ENCODE results near the gene NHS.

- TF ChIP-seq, protein P1, sequence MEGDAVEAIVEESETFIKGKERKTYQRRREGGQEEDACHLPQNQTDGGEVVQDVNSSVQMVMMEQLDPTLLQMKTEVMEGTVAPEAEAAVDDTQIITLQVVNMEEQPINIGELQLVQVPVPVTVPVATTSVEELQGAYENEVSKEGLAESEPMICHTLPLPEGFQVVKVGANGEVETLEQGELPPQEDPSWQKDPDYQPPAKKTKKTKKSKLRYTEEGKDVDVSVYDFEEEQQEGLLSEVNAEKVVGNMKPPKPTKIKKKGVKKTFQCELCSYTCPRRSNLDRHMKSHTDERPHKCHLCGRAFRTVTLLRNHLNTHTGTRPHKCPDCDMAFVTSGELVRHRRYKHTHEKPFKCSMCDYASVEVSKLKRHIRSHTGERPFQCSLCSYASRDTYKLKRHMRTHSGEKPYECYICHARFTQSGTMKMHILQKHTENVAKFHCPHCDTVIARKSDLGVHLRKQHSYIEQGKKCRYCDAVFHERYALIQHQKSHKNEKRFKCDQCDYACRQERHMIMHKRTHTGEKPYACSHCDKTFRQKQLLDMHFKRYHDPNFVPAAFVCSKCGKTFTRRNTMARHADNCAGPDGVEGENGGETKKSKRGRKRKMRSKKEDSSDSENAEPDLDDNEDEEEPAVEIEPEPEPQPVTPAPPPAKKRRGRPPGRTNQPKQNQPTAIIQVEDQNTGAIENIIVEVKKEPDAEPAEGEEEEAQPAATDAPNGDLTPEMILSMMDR (IDR thresholded peaks at IDR 0.05; ENCODE audit: insufficient read depth, low read length): no peak
- TF ChIP-seq POLR2AphosphoS5 (IDR thresholded peaks at IDR 0.05; ENCODE audit: low read depth) (no peak), GABPA (IDR thresholded peaks at IDR 0.05; ENCODE audit: low read depth) (no peak), SPI1 (IDR thresholded peaks at IDR 0.05; ENCODE audit: borderline replicate concordance, low read depth) (no peak)
- TF ChIP-seq, protein P2, sequence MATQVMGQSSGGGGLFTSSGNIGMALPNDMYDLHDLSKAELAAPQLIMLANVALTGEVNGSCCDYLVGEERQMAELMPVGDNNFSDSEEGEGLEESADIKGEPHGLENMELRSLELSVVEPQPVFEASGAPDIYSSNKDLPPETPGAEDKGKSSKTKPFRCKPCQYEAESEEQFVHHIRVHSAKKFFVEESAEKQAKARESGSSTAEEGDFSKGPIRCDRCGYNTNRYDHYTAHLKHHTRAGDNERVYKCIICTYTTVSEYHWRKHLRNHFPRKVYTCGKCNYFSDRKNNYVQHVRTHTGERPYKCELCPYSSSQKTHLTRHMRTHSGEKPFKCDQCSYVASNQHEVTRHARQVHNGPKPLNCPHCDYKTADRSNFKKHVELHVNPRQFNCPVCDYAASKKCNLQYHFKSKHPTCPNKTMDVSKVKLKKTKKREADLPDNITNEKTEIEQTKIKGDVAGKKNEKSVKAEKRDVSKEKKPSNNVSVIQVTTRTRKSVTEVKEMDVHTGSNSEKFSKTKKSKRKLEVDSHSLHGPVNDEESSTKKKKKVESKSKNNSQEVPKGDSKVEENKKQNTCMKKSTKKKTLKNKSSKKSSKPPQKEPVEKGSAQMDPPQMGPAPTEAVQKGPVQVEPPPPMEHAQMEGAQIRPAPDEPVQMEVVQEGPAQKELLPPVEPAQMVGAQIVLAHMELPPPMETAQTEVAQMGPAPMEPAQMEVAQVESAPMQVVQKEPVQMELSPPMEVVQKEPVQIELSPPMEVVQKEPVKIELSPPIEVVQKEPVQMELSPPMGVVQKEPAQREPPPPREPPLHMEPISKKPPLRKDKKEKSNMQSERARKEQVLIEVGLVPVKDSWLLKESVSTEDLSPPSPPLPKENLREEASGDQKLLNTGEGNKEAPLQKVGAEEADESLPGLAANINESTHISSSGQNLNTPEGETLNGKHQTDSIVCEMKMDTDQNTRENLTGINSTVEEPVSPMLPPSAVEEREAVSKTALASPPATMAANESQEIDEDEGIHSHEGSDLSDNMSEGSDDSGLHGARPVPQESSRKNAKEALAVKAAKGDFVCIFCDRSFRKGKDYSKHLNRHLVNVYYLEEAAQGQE (IDR thresholded peaks at IDR 0.05; ENCODE audit: insufficient replicate concordance, low read depth): no peak
Observed at GRCh38 chrX:17656556-17656955, 281.6 kb downstream of the NHS start.
